GM19395 (cell line): Measurements from ENCODE around the gene ZNF274.
"Not testable (repeated sequence)": the region's sequence is repeated elsewhere in the genome, so short reads cannot be mapped to it uniquely, and the experiment has no call there.

Experiments
- ATAC-seq: cut with Tn5 transposase; IDR thresholded peaks from one replicate; pipeline ENCODE4 v1.9.1; 2021; ENCODE audit warnings: mild to moderate bottlenecking, moderate library complexity; ENCODE audit not compliant: unreplicated experiment

The ZNF274 gene

GRCh38 chr19:58182989-58183816 is at the start of gene ZNF274:
Gene ZNF274, plus strand, starts transcription at chr19:58183061. Its CDS starts 905 bp downstream, at chr19:58183966.
- ATAC-seq: peak; percentile 93

GRCh38 chr19:58134244-58134643 is 48.6 kb upstream of the ZNF274 start:
- no peak for ATAC-seq

GRCh38 chr19:58145849-58146248 is 37.0 kb upstream of the ZNF274 start:
- no peak for ATAC-seq

GRCh38 chr19:58147475-58147874 is 35.4 kb upstream of the ZNF274 start:
- not testable (repeated sequence) for ATAC-seq

GRCh38 chr19:58150328-58150921 is 32.4 kb upstream of the ZNF274 start, which contains the start of gene ZNF329:
Gene ZNF329, minus strand, starts transcription at chr19:58150789. Its CDS starts 21,286 bp downstream, at chr19:58129503.
- ATAC-seq: peak; percentile 65

- no peak for ATAC-seq
Observed at GRCh38 chr19:58153386-58153785, 29.5 kb upstream of the ZNF274 start.

GRCh38 chr19:58154287-58154678 is 28.6 kb upstream of the ZNF274 start:
- no peak for ATAC-seq

- ATAC-seq: peak; percentile 74
Observed at GRCh38 chr19:58154679-58155648, 27.9 kb upstream of the ZNF274 start.

- no peak for ATAC-seq
Observed at GRCh38 chr19:58157045-58157728, 25.7 kb upstream of the ZNF274 start.

GRCh38 chr19:58166268-58166667 is 16.6 kb upstream of the ZNF274 start:
- ATAC-seq: no peak

- no peak for ATAC-seq
Observed at GRCh38 chr19:58166708-58167280, 16.1 kb upstream of the ZNF274 start.

- no peak for ATAC-seq
Observed at GRCh38 chr19:58170860-58171259, 12.0 kb upstream of the ZNF274 start.

GRCh38 chr19:58181902-58182576 is 822 bp upstream of the ZNF274 start:
- ATAC-seq: no peak

- no peak for ATAC-seq
Observed at GRCh38 chr19:58182577-58182988, 278 bp upstream of the ZNF274 start.

- ATAC-seq: no peak
Observed at GRCh38 chr19:58183817-58184215, 955 bp downstream of the ZNF274 start.

- no peak for ATAC-seq
Observed at GRCh38 chr19:58196901-58197616, 14.2 kb downstream of the ZNF274 start.

GRCh38 chr19:58203814-58204475 is 21.1 kb downstream of the ZNF274 start:
- ATAC-seq: no peak

- ATAC-seq: no peak
Observed at GRCh38 chr19:58204566-58204965, 21.7 kb downstream of the ZNF274 start.
